C4-2B (cell line): ENCODE data around the gene CYTH3.

Experiments used
- H3K27ac ChIP-seq: fragments of 450-650 bp; 2 replicates; pipeline ENCODE4 v1.5.1; 2017
- ZFX ChIP-seq: fragments of 450-650 bp; IDR thresholded peaks from 2 replicates; pipeline ENCODE4 v1.6.1; 2017
- TF ChIP-seq, protein P1 (sequence below): fragments of 450-650 bp; conservative IDR thresholded peaks from 2 replicates; pipeline ENCODE4 v1.5.1; 2017; ENCODE audit warnings: mild to moderate bottlenecking

Gene CYTH3

GRCh38 chr7:6166443-6166891 lies 106.0 kb downstream of the CYTH3 start:
- H3K27ac ChIP-seq, result no peak overlapping the region
- TF ChIP-seq ZFX, result no peak
- TF ChIP-seq, protein P1, sequence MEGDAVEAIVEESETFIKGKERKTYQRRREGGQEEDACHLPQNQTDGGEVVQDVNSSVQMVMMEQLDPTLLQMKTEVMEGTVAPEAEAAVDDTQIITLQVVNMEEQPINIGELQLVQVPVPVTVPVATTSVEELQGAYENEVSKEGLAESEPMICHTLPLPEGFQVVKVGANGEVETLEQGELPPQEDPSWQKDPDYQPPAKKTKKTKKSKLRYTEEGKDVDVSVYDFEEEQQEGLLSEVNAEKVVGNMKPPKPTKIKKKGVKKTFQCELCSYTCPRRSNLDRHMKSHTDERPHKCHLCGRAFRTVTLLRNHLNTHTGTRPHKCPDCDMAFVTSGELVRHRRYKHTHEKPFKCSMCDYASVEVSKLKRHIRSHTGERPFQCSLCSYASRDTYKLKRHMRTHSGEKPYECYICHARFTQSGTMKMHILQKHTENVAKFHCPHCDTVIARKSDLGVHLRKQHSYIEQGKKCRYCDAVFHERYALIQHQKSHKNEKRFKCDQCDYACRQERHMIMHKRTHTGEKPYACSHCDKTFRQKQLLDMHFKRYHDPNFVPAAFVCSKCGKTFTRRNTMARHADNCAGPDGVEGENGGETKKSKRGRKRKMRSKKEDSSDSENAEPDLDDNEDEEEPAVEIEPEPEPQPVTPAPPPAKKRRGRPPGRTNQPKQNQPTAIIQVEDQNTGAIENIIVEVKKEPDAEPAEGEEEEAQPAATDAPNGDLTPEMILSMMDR, result no peak

- TF ChIP-seq, protein P1, result no peak
- TF ChIP-seq ZFX, result no peak
- H3K27ac ChIP-seq, result no peak overlapping the region
Observed at GRCh38 chr7:6165521-6166320, 106.7 kb downstream of the CYTH3 start.

GRCh38 chr7:6165075-6165474 lies 107.3 kb downstream of the CYTH3 start:
- no peak overlapping the region for H3K27ac ChIP-seq
- TF ChIP-seq, protein P1, result no peak
- no peak for TF ChIP-seq ZFX

GRCh38 chr7:6164491-6164890 lies 107.9 kb downstream of the CYTH3 start:
- TF ChIP-seq, protein P1, result no peak
- no peak for TF ChIP-seq ZFX
- no peak overlapping the region for H3K27ac ChIP-seq

DNA sequence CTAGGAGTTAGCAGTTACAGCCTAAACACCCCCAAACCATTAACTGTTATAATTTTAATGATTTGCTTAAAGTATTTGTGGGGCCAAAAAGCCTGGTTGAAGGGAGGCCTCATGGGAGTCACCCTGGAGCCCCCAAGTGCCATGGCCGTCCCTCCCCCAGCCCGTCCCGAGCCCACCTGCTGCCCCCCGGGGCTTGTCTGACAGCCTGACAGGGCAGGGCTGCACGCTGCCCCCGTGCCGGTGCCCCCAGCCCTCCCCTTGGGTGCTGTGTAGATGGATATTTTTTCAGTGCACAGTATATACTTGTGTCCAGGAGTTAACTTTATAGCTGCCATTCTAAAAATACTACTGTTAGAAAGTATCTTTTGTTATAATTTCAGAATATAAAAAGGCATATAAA lies 108.4 kb downstream of the CYTH3 start:
- TF ChIP-seq ZFX, result no peak
- TF ChIP-seq, protein P1, result no peak
- no peak overlapping the region for H3K27ac ChIP-seq

GRCh38 chr7:6163402-6163801 lies 109.0 kb downstream of the CYTH3 start:
- no peak overlapping the region for H3K27ac ChIP-seq
- TF ChIP-seq, protein P1, result no peak
- no peak for TF ChIP-seq ZFX

DNA sequence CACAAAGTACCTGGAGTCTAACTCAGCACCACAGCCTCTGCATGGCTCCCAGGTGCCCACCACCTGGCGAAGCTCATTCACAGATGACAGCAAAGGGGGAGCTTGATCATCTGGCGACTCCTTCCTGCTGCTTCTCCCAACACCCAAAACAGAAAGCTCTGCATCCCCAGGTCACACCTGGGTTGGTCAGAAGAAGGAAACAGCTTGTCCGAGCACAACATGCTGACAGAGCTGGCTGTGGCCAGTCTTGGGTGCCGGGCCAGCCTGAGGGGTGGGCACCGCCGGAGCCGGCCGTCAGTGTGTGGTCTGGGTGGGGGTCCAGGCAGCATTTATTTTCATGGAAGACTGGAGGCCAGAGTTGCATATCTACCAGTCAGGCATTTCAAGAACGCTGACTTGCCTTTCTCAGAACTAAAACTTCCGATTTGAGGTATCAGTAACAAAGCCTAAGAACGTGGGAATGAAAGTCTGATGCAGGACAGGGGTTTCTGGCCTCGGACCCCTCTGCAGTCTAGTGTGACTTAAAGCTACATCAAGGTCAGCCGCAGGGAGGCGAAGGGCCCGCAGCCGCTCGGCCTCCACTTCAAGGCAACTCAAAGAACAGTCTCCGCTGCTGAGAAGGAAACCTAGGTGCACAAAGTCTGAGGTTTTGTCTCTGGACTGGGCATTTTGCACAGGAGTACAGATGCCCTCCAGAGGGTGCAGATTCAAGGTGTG lies 109.6 kb downstream of the CYTH3 start:
- H3K27ac ChIP-seq, result no peak overlapping the region
- TF ChIP-seq, protein P1, result no peak
- no peak for TF ChIP-seq ZFX
